NCI-H2029 treated with DMSO at 0.1 percent for 48 hours (cell line): ENCODE measurements around the gene SLC22A23.

Experiments used
- DNase-seq: peaks from one replicate; lab custom pipeline; 2025; lab: John Stamatoyannopoulos, UW

Gene SLC22A23

DNA sequence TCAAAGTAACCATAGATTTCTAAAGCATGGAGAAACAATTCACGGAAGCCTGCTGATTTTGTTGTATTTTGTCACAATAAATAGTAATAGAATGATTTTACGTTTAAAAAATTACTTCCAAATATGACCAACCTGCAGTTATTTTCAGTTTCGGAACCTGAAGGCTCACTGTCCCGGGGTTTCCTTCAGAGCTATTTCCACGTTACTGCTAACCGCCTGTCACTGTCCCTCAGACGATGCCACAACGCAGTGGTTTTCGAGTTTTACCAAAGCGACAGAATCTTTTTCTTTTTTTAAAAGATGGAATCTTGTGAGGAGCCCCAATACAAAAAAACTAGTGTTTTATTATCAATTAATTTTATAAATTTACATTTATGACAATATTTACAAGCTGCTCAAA, 157.6 kb downstream of the SLC22A23 start:
- DNase-seq: no peak

GRCh38 chr6:3297909-3298308, 158.9 kb downstream of the SLC22A23 start:
- no peak for DNase-seq

DNA sequence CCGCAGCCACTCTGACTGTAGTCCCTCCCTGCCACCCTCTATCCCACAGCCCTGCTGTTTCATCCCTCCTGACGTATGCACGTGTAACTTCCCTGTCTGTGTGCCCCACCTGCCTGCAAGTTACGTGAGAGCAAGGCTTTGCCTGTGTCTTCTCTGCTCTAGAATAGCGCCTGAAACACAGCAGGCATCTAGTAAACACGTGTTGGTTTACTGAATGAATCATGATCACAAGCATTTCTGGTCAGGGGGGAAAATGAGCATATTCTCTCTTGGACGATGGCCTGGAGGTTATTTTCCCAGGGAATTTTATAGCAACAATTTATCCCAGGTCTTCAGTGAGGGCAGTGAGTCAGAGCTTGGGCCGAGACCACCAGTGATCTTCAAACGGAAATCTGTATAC, 159.8 kb downstream of the SLC22A23 start:
- DNase-seq: no peak

DNA sequence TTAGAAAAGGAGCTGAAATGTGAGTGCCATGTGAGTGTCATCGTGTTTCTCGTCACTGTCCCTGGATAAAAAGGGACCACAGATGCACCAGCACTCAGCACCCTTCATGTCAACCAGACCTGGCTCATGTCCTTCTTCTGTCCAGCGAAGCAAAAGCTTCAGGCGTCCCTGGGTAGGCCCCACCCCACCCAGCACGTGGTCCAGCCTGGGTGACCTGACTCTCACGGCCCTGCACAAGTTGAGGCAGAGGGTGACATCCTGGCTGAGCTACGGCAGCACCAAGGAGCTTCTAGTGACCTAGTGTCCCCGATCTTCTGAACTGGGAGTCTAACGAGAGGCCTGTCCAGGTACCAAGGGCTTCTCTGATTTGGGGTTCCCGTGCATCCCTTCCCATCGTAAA, 160.3 kb downstream of the SLC22A23 start:
- no peak for DNase-seq

DNA sequence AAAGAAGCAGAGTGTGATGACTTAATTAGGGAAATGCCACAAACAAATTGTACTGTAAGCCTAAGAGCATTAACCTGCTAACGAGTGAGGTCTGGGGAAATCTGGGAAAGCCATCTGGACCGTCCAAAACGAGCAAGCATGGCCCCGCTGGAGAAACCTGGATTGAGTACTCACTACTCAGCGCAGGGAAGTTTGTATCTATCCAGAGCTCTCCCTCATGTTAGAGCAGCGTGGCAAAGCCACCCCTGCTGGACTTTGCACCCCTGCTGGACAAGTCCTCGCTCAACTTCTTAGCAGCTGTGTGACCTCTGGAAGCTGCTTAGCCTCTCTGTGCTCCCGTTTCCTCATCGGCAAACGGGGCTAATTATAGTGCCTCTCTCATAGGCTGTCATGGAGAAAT, 160.8 kb downstream of the SLC22A23 start:
- DNase-seq: no peak

- DNase-seq: peak; percentile 66
These were observed 161.7 kb downstream of the SLC22A23 start for GRCh38 chr6:3294921-3295871.

DNA sequence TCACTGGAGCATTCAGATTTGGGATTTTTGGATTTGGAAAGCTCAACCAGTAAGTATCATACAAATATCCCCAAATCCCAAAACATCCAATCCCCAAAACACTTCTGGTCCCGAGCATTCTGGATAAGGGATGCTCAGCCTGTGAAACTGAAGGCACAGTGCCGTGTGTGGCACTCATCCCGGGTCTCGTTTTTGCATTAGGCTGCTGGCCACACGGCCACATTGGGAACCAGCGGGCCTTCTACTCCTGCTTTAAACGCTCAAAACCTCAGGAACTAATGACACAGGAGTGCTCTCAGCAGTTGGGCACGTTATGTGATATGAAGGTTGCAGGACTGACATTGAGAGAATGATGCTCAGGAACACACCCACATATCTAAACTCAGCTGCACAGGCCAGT, 162.5 kb downstream of the SLC22A23 start:
- DNase-seq: no peak

DNA sequence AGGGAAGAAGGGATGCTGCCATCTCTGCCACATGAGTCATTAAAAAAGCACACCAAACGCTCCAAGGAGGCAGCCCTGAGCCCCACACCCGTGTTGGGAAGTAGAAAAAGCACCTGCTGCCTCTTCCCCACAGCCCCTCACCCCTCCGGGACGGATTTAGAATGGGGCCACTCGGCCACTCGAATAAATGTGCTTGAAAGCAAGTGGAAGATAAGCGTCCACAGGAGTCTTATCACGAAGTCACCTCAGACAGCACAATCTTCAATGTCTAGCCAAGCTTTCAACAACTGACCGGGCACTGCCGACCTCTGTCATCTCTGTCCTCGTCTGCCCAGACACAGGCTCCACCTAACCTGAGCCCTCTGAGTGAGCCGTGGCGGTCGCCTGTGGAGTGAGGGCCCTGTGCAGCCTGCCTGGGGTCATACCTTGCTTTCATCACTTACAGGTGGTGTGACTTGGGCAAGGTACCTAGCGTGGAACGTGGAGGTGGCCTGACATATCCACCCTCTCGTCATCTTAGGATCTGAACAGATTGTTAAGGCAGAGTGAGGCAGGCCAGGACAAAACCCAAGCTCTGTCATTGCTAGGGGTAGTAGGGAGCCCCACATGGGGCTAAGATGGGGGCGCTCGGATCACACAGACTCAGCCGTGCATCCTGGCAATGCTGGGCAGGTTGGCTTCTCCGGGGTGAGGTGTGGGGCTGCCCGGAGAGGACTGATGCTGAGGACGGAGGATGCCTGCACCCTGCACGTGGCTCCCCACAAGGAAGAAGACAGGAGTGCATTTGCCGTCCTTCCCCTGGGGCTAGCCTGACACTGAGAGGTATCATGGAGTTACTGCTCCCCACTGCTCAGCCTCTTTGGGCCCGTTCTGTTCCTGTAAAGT, 163.3 kb downstream of the SLC22A23 start:
- DNase-seq: no peak

DNA sequence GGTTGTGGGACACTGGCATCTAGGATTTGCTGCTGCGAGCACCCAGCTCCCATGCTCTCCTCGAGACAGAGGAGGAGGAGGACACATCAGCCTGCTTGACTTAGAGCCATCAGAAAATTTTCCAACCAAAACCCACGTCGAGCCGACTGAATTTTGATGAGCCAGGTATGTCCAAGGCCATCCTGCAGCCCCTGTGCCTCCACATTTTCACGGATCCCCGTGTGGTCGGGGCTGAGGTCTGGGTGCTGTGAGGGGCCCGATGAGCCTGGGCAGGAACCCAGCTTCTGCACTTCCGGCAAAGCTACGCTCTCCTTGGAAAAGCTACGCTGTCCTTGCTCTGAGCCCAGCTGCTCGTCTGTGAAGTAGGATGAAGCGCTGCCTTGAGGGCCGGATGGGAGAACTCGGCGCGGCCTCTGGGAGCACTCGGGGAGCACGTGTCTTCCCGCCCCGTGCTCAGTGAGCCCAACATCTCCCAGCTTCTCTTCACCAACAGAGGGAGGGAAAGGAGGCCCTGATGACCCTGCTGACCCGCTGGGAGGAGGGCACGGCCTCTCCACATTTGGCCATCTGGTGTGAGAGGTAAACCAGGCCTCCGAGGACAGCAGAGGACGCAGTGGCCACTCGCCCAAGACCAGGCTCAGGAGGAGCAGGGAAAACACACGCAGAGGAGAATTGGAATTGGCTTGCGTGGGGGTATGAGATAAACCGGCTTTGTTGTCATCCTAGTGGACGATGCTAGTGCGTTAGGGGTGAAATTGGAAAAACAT, 164.2 kb downstream of the SLC22A23 start:
- DNase-seq: no peak

GRCh38 chr6:3291987-3292386, 164.9 kb downstream of the SLC22A23 start:
- DNase-seq: no peak

DNA sequence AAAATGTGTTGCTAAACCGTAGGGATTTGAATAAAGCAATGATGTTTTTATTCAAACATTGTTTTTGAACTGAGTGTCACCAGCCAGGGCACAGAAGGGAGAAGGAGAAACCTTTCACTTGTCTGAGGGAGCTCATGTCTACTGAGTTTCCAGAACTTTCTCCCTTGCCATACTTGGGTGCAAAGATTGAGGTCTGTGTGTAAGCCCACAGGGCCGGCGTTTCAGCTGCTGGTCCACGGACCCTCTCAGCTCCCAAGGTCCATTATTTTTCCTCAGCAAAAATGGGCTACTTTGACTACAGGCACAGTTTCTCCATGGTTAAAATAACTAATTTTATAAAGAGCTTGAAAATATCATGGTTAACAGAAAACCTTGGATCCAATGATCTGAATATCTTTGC, 165.5 kb downstream of the SLC22A23 start:
- DNase-seq: no peak

DNA sequence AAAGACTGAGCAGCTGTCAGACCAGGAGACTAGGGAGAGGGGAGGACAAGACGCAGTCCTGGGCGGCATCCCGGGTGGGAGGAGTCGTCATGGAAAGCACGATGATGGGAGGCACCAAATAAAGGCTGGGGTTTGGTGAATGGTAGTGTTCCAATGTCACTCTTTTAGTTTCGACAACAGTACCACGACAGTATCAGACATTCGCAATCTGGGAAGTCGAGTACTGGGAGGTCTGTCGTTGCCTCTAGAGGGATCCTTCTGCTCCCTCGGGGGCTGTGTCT, 166.0 kb downstream of the SLC22A23 start:
- DNase-seq: no peak

DNA sequence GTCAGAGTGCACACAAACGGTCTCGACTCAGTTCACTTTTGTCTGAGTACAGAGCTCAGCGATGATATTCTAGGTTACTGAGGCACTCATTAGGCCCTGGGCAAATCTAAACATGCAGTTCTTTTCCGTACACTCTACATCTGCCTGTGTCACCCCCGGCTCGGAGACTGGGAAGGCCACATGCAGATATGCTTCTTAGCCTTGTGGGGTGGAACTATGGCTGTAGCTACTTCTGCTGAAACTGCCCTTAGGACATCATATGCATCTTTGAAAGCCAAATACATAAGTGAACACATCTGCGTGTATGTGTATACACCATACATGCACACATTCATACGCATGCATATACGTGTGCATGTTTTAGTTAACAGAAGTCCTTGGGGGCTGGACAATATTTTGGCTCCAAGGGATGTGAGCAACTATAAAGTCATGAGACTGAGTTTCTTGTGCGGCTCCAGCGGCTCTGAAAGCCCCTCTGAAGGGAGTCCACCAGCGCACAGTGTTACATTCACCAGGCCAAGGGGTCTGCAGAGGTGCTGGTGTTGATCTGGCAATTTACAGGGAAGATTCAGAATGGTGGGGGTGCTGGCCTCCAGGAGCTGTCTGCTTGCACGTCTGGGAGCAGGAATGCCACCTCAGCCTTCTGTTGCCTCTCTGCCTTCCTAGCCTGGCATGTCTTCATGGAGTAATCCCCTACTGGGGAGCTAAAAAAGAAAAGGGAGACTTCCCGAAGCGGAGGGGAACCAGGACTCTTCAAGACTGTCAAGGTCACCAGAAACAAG, 166.5 kb downstream of the SLC22A23 start:
- DNase-seq: no peak

- DNase-seq: no peak
These were observed 167.2 kb downstream of the SLC22A23 start for GRCh38 chr6:3289664-3290055.

GRCh38 chr6:3288711-3289663, 167.9 kb downstream of the SLC22A23 start:
- DNase-seq: no peak

- DNase-seq: no peak
These were observed 168.7 kb downstream of the SLC22A23 start for GRCh38 chr6:3287976-3288707.

DNA sequence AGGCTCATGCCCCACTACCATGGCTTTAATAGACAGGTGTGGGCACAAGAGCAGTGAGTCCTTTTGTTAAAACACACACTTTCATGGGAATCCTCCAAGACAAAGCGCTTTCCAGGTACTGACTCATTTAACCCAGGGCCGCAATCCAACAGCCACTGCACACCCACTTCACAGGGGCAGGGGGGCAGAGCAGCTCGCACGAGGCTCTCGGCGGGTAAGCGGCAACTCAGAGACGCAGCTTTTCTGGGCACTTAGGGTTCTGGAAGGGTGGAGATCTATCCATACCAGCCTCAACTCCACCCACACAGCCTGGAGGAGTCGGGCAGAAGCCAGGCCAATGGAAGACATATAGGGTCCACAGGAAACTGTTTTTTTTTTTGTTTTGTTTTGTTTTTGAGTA, 169.5 kb downstream of the SLC22A23 start:
- DNase-seq: peak; percentile 38

- DNase-seq: no peak
These were observed 170.1 kb downstream of the SLC22A23 start for GRCh38 chr6:3286641-3287171.

DNA sequence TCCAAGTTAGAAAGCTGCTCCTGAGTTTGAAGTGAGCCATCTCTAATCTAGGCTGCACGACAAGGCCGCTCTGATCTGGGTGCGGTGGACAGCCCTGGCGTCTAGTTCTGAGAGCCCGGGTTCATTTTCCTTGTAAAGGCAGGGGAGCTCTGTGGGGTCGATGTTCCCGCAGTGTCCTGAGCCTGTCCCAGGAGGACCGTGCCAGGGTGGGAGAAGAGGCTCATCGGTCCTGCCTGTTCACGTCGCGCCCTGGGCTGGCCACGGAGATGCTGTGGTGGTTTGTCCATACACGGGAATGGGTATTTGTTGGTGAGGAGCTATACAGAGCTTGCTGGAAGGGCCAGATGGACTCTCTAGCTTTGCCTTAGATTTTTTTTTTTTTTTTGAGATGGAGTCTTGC, 171.1 kb downstream of the SLC22A23 start:
- DNase-seq: no peak
